Measurements from ENCODE around the gene RAB43. TPM values are rescaled to one million over a fixed set of nuclear protein-coding genes. Genes with fewer than 3 reads are reported as not detected.
A peak's percentile ranks its signal among the peaks of the same experiment; 100 is the strongest.

RAB43 gene
- total RNA-seq, 1 donor from 2014 or later: 0.36 TPM

- Histone ChIP-seq H3K36me3 (no peaks in the 10 kb centered on the region), H4K20me1 (ENCODE audit: low read depth) (no peaks in the 10 kb centered on the region), H2AFZ (replicated peaks) (no peak overlapping the region), H3K4me3 (no peak overlapping the region), H3K27ac (no peak overlapping the region), H3K4me1 (no peaks in the 10 kb centered on the region), H3K4me2 (no peak overlapping the region), H3F3A (ENCODE audit: low read depth) (no peaks in the 10 kb centered on the region), H3K9me3 (ENCODE audit: low read depth) (no peaks in the 10 kb centered on the region), H3K79me2 (ENCODE audit: low read depth) (no peaks in the 10 kb centered on the region), H3K9ac (no peak overlapping the region), H3K27me3 (no peaks in the 10 kb centered on the region)
- TF ChIP-seq EZH2phosphoT487 (IDR thresholded peaks at IDR 0.05) (no peak), EZH2 (IDR thresholded peaks at IDR 0.05) (no peak), CTCF (IDR thresholded peaks at IDR 0.05) (no peak)
- Mint-ChIP-seq H3K4me1 (peaks cover 7% of the 10 kb centered on the region), H3K27ac (no peak overlapping the region), H3K9me3 (no peaks in the 10 kb centered on the region), H3K27me3 (ENCODE audit: insufficient read depth, low read depth) (peaks cover 2% of the 10 kb centered on the region), H3K4me3 (no peak overlapping the region), H3K36me3 (no peaks in the 10 kb centered on the region)
- no peak for DNase-seq (ENCODE audit: low spot score)
These were observed 17.0 kb downstream of the RAB43 start for GRCh38 chr3:129104498-129105079.

- no peak for TF ChIP-seq EZH2phosphoT487 (IDR thresholded peaks at IDR 0.05)
- no peak for TF ChIP-seq EZH2 (IDR thresholded peaks at IDR 0.05)
- no peak for TF ChIP-seq CTCF (IDR thresholded peaks at IDR 0.05)
- Histone ChIP-seq H3K9ac (no peak overlapping the region), H3K4me1 (no peaks in the 10 kb centered on the region), H2AFZ (replicated peaks) (no peak overlapping the region), H3K36me3 (no peaks in the 10 kb centered on the region), H3F3A (ENCODE audit: low read depth) (no peaks in the 10 kb centered on the region), H3K27ac (no peak overlapping the region), H3K4me3 (no peak overlapping the region), H4K20me1 (ENCODE audit: low read depth) (no peaks in the 10 kb centered on the region), H3K79me2 (ENCODE audit: low read depth) (no peaks in the 10 kb centered on the region), H3K9me3 (ENCODE audit: low read depth) (no peaks in the 10 kb centered on the region), H3K27me3 (no peaks in the 10 kb centered on the region), H3K4me2 (no peak overlapping the region)
- Mint-ChIP-seq H3K9me3 (no peaks in the 10 kb centered on the region), H3K4me3 (no peak overlapping the region), H3K27me3 (ENCODE audit: insufficient read depth, low read depth) (peaks cover 2% of the 10 kb centered on the region), H3K27ac (no peak overlapping the region), H3K36me3 (no peaks in the 10 kb centered on the region), H3K4me1 (peaks cover 7% of the 10 kb centered on the region)
- no peak for DNase-seq (ENCODE audit: low spot score)
These were observed 17.6 kb downstream of the RAB43 start for GRCh38 chr3:129104051-129104450.

- Histone ChIP-seq H4K20me1 (ENCODE audit: low read depth) (no peaks in the 10 kb centered on the region), H3K27ac (no peak overlapping the region), H3K9ac (no peak overlapping the region), H3K4me3 (no peak overlapping the region), H2AFZ (replicated peaks) (no peak overlapping the region), H3K36me3 (no peaks in the 10 kb centered on the region), H3K4me1 (no peaks in the 10 kb centered on the region), H3K9me3 (ENCODE audit: low read depth) (no peaks in the 10 kb centered on the region), H3F3A (ENCODE audit: low read depth) (no peaks in the 10 kb centered on the region), H3K79me2 (ENCODE audit: low read depth) (no peaks in the 10 kb centered on the region), H3K27me3 (no peaks in the 10 kb centered on the region), H3K4me2 (no peak overlapping the region)
- Mint-ChIP-seq H3K27me3 (ENCODE audit: insufficient read depth, low read depth) (peaks cover 2% of the 10 kb centered on the region), H3K4me1 (peaks cover 7% of the 10 kb centered on the region), H3K9me3 (peaks cover 2% of the 10 kb centered on the region), H3K27ac (peak overlapping the region; percentile 42), H3K4me3 (no peak overlapping the region), H3K36me3 (peaks cover 2% of the 10 kb centered on the region)
- TF ChIP-seq CTCF (IDR thresholded peaks at IDR 0.05): no peak
- no peak for TF ChIP-seq EZH2phosphoT487 (IDR thresholded peaks at IDR 0.05)
- TF ChIP-seq EZH2 (IDR thresholded peaks at IDR 0.05): no peak
- no peak for DNase-seq (ENCODE audit: low spot score)
These were observed 18.3 kb downstream of the RAB43 start for GRCh38 chr3:129103296-129103695.
